GDM1 (cell line): Measurements from ENCODE around the gene B4GAT1.
"Not testable (repeated sequence)": the region's sequence is repeated elsewhere in the genome, so short reads cannot be mapped to it uniquely, and the experiment has no call there.

Experiments
- DNase-seq: peaks from one replicate; lab custom pipeline; 2025; lab: John Stamatoyannopoulos, UW

B4GAT1 gene

DNA sequence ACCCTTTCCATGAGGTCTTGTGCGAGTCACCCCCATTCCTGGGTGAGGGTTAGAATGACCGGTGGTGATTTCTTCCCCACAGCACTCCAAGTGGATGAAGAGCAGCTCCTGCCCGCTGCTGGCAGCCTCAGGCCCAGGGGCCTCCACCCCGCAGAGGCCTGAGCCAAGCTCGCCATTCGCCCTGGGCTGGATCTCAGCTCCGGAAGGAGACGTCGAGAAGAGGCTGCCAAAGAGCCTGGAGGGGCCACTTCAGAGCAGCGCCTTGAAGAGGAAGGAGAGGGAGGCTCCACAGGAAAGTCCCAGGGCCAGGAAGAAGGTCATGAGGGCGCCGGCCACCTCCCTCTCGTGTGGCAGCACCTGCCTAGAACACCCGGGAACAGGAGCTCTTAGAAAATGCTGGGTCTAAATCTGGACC is 15.8 kb upstream of the B4GAT1 start:
- no peak for DNase-seq

- DNase-seq = no peak
Measured at GRCh38 chr11:66362481-66363147, 15.2 kb upstream of the B4GAT1 start.

DNA sequence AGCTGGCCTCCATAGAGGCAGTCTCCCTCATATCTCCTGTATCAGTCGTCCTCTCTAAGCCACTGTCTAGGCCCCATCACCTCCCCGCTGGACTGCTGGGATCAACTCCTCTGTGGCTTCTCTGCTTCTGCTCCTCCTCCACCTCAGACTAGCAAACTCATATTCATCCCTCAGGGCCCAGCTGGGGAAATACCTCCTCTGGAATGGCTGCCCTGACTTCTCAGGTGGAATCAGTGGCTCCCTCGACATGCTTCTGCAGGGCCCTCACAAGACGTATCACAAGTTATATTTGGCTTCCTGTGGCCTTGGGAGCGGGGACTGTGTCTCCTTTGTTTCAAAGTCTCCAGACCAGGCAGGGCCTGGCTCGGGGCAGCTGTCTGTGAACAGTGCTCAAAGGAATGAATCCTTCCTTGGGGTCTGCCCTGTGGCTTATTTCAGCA is 14.1 kb upstream of the B4GAT1 start:
- DNase-seq = no peak

GRCh38 chr11:66360406-66361073 is 13.1 kb upstream of the B4GAT1 start:
- DNase-seq = no peak

DNA sequence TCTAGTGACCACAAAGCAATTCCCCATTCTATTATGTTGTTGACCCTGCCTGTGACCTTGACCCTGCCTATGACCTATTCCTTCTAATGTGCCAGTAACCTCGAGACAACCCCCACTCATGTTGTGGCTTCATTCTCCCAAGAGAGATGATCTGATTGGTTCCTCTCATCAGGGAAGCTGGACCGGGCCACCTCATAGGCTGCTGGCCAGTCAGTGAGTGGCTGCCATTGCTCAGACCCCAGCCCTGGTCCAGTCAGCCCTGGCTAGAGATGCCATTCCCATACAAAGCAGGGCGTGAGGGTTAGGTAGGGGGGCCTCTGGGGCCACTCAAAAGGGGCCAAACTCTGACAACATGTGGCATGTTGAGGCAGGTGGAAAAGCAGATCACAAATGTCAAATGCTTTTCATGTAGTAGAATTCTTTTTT is 12.2 kb upstream of the B4GAT1 start:
- DNase-seq = no peak

- not testable (repeated sequence) for DNase-seq
Measured at GRCh38 chr11:66350560-66351235, 3.3 kb upstream of the B4GAT1 start.

GRCh38 chr11:66349084-66349386 is 1.6 kb upstream of the B4GAT1 start:
- DNase-seq = no peak

GRCh38 chr11:66346476-66347424 is 679 bp downstream of the B4GAT1 start:
- DNase-seq = no peak

DNA sequence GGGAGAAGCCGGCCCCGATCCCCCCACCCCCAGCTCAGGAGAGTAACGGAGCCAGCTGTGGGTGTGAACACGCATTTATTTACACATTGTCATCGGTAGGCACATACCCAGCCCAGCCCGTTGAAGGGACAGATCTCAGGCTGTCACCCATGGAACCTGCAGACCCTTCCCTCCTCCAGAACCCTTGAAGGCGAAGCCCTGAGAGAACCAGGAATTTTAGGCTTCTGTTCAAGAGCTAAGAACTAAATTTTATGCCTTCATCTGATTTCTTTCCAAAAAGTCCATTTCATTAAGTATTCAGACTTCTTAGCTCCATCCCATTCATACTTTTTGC is 2.1 kb downstream of the B4GAT1 start:
- DNase-seq = no peak

DNA sequence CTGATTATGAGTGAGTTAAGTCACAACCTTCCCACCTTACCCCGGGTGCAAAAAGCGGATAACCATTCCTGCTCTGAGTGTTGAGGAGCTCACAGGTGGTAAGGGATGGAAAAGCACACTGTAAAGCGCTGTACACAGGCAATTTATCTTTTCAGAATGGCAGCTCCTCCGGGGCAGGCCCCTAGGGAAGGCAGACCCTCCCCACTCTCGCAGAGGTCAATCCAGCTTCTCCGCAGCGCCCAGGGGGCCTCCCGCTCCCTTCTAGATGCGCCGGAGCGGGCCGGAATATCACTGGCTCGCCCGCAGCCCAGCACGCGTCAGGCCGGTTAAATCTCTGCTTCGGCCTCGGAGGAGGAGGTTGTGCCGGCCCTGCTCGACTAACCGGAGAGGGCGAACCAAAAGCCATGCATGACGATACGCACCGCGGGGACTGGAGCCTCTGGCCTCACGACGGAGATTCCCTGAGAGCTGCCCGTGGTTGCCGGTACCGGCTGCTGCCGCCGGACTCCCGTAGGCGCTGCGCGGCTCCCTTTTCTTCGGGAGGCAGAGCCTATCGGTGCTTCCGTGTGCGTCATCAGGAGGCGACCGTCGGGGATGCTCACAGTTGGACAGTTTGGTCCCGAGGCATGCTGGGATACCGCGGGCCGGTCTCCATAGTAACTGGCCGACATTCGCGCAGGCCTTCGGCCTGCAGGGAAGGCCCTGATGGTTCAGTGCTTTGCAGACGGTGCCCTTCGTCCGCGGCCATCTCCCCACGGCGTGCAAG is 2.7 kb downstream of the B4GAT1 start, which contains the start of gene BRMS1:
Gene BRMS1, minus strand, starts transcription at position 555 of the 766 bp plus-strand sequence. CDS start 2,870 bp downstream, outside the sequence.
- peak; percentile 88 for DNase-seq

GRCh38 chr11:66343176-66343575 is 4.3 kb downstream of the B4GAT1 start:
- no peak for DNase-seq

DNA sequence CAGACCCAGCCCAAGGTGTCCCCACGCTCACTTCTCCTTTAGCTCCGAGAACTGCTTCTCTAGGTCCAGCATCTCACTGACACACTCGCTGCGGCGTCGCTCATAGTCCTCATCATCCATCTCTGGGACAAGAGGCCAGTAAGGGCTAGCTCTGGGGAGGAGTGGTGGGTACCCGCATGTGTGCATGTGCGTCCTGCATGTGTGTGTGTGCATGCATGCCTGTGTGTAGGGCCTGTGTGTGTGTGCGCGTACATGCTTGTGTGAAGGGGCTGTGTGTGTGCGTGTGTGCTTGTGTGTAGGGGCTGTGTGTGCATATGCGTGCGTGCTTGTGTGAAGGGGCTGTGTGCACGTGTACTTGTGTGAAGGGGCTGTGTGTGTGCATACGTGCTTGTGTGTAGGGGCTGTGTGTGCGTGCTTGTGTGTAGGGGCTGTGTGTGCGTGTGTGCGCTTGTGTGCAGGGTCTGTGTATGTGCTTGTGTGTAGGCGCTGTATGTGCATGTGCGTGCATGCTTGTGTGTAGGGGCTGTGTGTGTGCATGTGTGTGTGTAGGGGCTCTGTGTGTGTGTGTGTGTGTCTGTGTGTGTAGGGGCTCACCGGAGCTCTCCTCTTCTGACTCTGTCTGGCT is 5.8 kb downstream of the B4GAT1 start:
- no peak for DNase-seq

GRCh38 chr11:66340596-66341501 is 6.6 kb downstream of the B4GAT1 start:
- no peak for DNase-seq

DNA sequence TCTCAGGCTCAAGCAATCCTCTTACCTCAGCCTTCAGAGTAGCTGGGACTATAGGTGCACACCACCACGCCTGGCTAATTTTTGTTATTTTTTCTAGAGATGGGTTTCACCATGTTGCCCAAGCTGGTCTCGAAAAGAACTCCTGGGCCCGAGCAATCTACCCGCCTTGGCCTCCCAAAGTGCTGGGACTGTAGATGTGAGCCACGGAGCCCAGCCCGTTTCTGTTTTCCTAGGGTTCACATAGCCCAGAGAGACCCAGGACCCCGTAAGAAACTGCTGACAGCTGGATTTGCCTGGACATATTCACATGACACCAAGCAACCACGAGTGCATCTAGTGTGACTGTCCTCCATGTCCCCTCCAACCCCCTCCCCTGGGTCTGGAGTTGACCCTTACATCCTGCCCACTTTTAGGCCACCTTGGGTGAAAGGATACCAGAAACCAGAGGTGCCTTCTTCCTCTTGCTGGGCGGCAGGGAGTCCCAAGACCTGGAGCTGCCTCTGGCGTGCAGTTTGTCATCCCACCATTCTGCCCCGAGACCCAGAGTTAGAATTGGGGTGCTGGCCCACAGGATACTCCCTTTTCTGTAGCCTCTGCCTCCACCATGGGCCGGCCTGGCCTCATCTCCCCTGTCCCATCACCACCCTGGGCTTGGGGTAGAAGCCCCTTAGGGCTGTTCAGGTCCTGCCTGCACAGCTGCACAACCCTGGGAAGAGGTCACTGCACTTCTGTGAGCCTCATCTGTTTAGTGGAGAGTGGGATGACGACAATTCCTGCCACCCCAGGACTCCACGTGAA is 7.5 kb downstream of the B4GAT1 start:
- no peak for DNase-seq

DNA sequence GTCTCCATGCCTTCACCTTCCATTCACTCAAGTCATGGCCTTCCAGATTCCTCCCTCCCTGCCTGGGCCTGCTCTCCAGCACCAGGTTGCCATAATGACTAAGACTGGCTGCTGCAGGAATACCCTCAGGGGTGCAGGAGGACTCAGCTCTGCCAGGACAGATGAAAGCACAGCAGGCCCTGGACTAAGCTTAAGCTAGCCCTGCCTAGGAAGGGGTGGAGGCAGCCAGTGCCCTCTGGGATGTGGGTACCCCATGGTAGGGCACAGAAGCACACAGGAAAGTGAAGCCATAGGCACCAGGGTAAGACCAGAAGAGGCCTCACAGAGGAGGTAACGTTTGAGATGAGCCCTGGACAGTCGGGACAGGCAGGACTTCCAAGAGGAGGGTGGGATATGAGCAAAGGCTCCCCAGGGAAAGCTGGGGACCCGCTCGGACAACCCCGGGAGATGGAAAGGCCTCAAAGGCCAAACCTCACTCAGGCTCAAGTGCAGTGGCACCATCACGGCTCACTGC is 8.2 kb downstream of the B4GAT1 start:
- no peak for DNase-seq

GRCh38 chr11:66338276-66339161 is 8.9 kb downstream of the B4GAT1 start:
- DNase-seq = no peak

GRCh38 chr11:66337103-66337899 is 10.1 kb downstream of the B4GAT1 start:
- no peak for DNase-seq
